SK-N-SH treated with all-trans-retinoic acid at 6 μM for 48 hours (cell line): Measurements from ENCODE around the gene FUBP3.

ENCODE experiments used
- ISL1 ChIP-seq: fragments of 250-450 bp; sonication (Bioruptor Pico); IDR thresholded peaks from 2 replicates; pipeline ENCODE4 v2.1.2; 2022; ENCODE audit warnings: mild to moderate bottlenecking, moderate library complexity
- OSR1 ChIP-seq: fragments of 250-450 bp; sonication (Bioruptor Pico); IDR thresholded peaks from 2 replicates; pipeline ENCODE4 v1.8.0; 2022; ENCODE audit warnings: moderate library complexity, mild to moderate bottlenecking, inconsistent platforms
- TOX ChIP-seq: fragments of 250-450 bp; sonication (Bioruptor Pico); IDR thresholded peaks from 2 replicates; pipeline ENCODE4 v1.8.0; 2021; ENCODE audit warnings: mild to moderate bottlenecking, moderate library complexity, borderline replicate concordance
- ZFP3 ChIP-seq: fragments of 250-450 bp; sonication (Bioruptor Pico); IDR thresholded peaks from 2 replicates; pipeline ENCODE4 v1.5.0; 2020; ENCODE audit warnings: mild to moderate bottlenecking, moderate library complexity

DNA sequence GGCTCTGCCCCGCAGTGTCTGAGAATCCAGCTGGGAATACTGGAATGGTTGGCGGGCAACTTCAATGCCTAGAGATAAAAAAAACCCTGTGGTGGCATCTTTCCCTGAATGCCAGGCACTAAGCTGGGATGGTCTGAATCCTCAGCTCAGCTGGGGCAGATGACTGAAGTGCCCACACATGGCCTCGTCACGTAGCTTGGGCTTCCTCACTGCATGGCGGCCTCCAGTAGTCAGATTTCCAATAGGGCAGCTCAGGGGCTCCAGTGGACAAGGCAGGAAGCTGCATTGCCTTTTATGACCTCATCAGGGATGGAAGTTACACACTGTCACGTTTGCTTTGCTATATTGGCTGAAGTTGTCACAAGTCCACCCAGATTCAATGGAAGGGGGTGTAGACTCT lies 24.3 kb upstream of the FUBP3 start:
- TF ChIP-seq TOX (CRISPR knock-in tag) (no peak), ISL1 (no peak), ZFP3 (no peak), OSR1 (no peak)
